K562 (cell line): ENCODE results near the gene WASHC4. TPM values are rescaled to one million over a fixed set of nuclear protein-coding genes. Genes with fewer than 3 reads are reported as not detected.
A peak's percentile ranks its signal among the peaks of the same experiment; 100 is the strongest.

Experiments used
- ATF6 ChIP-seq: sonication (generic); formaldehyde crosslinking; IDR thresholded peaks from 2 replicates; pipeline ENCODE4 v1.4.0; 2020; ENCODE audit warnings: mild to moderate bottlenecking, missing genetic modification reagents
- CHD2 ChIP-seq: IDR thresholded peaks from 2 replicates; pipeline ENCODE4 v1.6.1; 2011; ENCODE audit warnings: low read depth, low read length
- NR2C1 ChIP-seq, 2 experiments: fragments of 450-650 bp; IDR thresholded peaks; 2 replicates each; pipeline ENCODE4 v1.6.1; 2017; ENCODE audit warnings: mild to moderate bottlenecking in 2 of 2, antibody characterized with exemption in 1 of 2, inconsistent platforms in 1 of 2, missing compliant biosample characterization in 1 of 2, missing genetic modification characterization in 1 of 2
- PHTF2 ChIP-seq: fragments of 250-450 bp; sonication (Bioruptor Pico); IDR thresholded peaks from 2 replicates; pipeline ENCODE4 v1.5.0; 2021; ENCODE audit warnings: mild to moderate bottlenecking
- SMAD3 ChIP-seq: fragments of 450-650 bp; formaldehyde crosslinking; conservative IDR thresholded peaks from 2 replicates; pipeline ENCODE4 v1.4.0; 2020; ENCODE audit warnings: mild to moderate bottlenecking
- SNAPC5 ChIP-seq: fragments of 250-450 bp; sonication (Bioruptor Pico); IDR thresholded peaks from 2 replicates; pipeline ENCODE4 v1.8.0; 2021; ENCODE audit warnings: moderate library complexity, mild to moderate bottlenecking, inconsistent platforms
- UBTF ChIP-seq, 2 experiments: IDR thresholded peaks; 2 replicates each; pipeline ENCODE4 v1.6.1; 2012; ENCODE audit warnings: improper control_type of control experiment in 2 of 2, low read depth in 2 of 2, low read length in 2 of 2, borderline replicate concordance in 1 of 2
- ZNF318 ChIP-seq, 2 experiments: fragments of 450-650 bp; IDR thresholded peaks; 2 replicates each; pipeline ENCODE4 v1.6.1; 2016; ENCODE audit warnings: mild to moderate bottlenecking in 2 of 2, borderline replicate concordance in 1 of 2, low read depth in 1 of 2, moderate library complexity in 1 of 2
- ZNF445 ChIP-seq: fragments of 250-450 bp; sonication (Bioruptor Pico); IDR thresholded peaks from 2 replicates; pipeline ENCODE4 v1.4.0; 2020; ENCODE audit warnings: low read depth, mild to moderate bottlenecking, moderate library complexity
- ZNF76 ChIP-seq: fragments of 250-450 bp; sonication (Bioruptor Pico); IDR thresholded peaks from 2 replicates; pipeline ENCODE4 v1.4.0; 2020; ENCODE audit warnings: mild to moderate bottlenecking, moderate library complexity, borderline replicate concordance
- polyA plus RNA-seq, 8 experiments: library from polyadenylated mRNA; depleted of rRNA in 4 of 8; stranded (reverse) in 5 of 8; unstranded in 3 of 8; fragments of >200 nt; fragmentation: Nextera tagmentation in 2 of 8; fragmentation: Illumina TruSeq in 1 of 8; extraction: Ambion mirVana in 2 of 8; extraction: Trizol in 1 of 8; gene quantifications; 2 replicates each; pipeline versions ENCODE4 v1.2.1 to v1.2.3, GENCODE V29; 2011 to 2014; ENCODE audit warnings: inconsistent platforms in 1 of 8, missing spikeins in 1 of 8
- total RNA-seq, 7 experiments: library from RNA; depleted of rRNA in 6 of 7; stranded (reverse); fragments of >200 nt in 6 of 7; fragmentation: Illumina TruSeq in 2 of 7; extraction: Trizol in 2 of 7; gene quantifications; 2 replicates each; pipeline versions ENCODE4 v1.2.1 to v1.2.3, GENCODE V29; 2011 to 2021; ENCODE audit warnings: low replicate concordance in 1 of 7
- TF ChIP-seq, protein P1 (sequence below): sonication (generic); formaldehyde crosslinking; IDR thresholded peaks from 2 replicates; pipeline ENCODE4 v1.8.0; 2022; ENCODE audit warnings: missing genetic modification reagents, mild to moderate bottlenecking, borderline replicate concordance

WASHC4 gene
- total and polyA plus RNA-seq, 9 of the 15 experiments (the other 6 are each of a cell fraction or from before 2014, with no cell fraction given) = 12.5 to 38.5 (median 21.3) TPM

DNA sequence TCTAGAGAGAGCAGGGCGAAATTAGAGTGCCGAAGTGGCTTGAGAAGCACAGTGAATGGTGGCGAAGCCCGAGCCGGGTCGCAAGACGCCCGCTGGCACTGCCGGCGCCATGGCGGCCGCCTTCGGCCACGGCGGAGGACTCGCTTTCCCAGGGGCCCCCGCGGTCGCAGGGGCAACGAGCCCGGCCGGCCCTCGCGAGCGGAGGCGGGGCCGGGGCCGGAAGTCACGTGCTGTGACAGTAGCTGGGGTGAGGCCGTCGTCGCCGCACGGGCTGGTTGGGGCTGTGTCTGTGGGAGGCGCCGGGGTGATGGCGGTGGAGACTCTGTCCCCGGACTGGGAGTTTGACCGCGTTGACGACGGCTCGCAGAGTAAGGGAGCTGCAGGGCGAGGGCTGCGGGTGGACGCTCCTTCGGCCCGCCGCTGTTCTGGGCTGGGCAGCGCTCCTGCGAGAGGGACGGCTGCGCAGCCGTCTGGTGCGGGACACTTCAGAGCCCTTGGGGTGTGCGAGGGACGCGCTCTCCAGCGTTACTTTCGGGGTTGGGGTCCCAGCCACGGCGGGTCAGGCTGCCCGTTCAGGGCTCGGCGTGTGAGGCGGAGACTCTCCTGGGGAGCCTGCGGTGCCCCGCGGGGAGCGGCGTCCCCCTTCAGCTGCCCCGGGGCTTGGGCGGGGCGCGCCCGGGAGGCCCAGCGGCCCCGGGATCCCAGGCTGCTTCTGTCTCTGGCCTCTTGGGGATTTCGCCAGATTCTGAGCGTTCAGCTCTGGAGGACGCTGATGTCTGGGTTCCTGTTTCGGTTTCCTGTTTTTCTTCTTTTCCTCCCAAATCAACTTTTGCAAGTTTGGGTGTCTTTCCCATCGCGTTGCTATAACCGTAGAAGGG is at the start of gene WASHC4 (continued):
- TF ChIP-seq ZNF318 (IDR thresholded peaks at IDR 0.05; ENCODE audit: borderline replicate concordance in 1 of 2, low read depth in 1 of 2) (no peak), SMAD3 (CRISPR knock-in tag) (no peak), PHTF2 (no peak), ZNF445 (no peak), NR2C1 (IDR thresholded peaks at IDR 0.05) (no peak), NR2C1 (tag; IDR thresholded peaks at IDR 0.05) (0 out of 2 replicates have a peak, but pooled peaks have one; percentile 17), CHD2 (peak; percentile 95), UBTF (IDR thresholded peaks at IDR 0.05; ENCODE audit: borderline replicate concordance in 1 of 2, low read depth in 2 of 2, low read length in 2 of 2) (peak; percentile 36 to 71), ZNF76 (CRISPR knock-in tag) (0 out of 2 replicates have a peak, but pooled peaks have one; percentile 15), SNAPC5 (no peak), ATF6 (peak; percentile 90; the same call in 1 of the 2 replicates)
- TF ChIP-seq, protein P1, sequence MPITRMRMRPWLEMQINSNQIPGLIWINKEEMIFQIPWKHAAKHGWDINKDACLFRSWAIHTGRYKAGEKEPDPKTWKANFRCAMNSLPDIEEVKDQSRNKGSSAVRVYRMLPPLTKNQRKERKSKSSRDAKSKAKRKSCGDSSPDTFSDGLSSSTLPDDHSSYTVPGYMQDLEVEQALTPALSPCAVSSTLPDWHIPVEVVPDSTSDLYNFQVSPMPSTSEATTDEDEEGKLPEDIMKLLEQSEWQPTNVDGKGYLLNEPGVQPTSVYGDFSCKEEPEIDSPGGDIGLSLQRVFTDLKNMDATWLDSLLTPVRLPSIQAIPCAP (CRISPR knock-in tag) = no peak
